Measurements from ENCODE around the gene C16orf74. TPM values are rescaled to one million over a fixed set of nuclear protein-coding genes. Genes with fewer than 3 reads are reported as not detected.

C16orf74 gene
- total and polyA plus RNA-seq, 2 of the 8 experiments (the other 6 are each of a cell fraction or from before 2014, with no cell fraction given), result 7.3 to 9.3 TPM

DNA sequence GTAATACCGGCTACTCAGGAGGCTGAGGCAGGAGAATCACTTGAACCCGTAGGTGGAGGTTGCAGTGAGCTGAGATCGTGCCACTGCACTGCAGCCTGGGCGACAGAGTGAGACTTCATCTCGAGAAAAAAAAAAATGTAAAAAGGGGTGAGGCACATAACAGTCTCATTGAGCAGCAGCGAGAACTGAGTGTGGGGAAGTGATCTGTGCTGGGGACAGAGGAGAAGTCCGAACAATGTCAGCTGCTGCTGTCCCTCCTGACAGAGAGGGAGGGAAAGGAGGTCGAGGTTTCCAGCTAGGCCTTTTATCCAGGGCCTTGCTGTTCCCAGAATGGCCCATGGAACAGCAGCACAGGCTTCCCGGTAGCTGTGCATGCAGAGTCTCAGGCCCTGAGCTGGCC is 14.0 kb downstream of the C16orf74 start (continued):
- TF ChIP-seq BRCA1 (IDR thresholded peaks at IDR 0.05; ENCODE audit: low read depth, low read length) (no peak), EP300 (IDR thresholded peaks at IDR 0.05; ENCODE audit: borderline replicate concordance in 1 of 2, low read depth in 2 of 2, low read length in 2 of 2) (no peak), ZNF274 (IDR thresholded peaks at IDR 0.05; ENCODE audit: borderline replicate concordance, extremely low read depth, low read length) (no peak), CREB1 (IDR thresholded peaks at IDR 0.05) (no peak)
